NCI-H2107 treated with DMSO at 0.1 percent for 48 hours (cell line): ENCODE measurements around the gene TCP11L2.

Source experiments
- DNase-seq: peaks from one replicate; lab custom pipeline; 2025; ENCODE audit not compliant: unreplicated experiment; lab: John Stamatoyannopoulos, UW

Gene TCP11L2

GRCh38 chr12:106302401-106303201 lies at the start of gene TCP11L2:
Gene TCP11L2, plus strand, starts transcription at chr12:106302733. Its CDS starts 8,343 bp downstream, at chr12:106311076.
- peak; percentile 64 for DNase-seq

- DNase-seq = peak; percentile 45
These were observed 47.8 kb upstream of the TCP11L2 start for GRCh38 chr12:106254724-106255123.

- DNase-seq = no peak
These were observed 47.0 kb upstream of the TCP11L2 start for GRCh38 chr12:106255493-106255892.

GRCh38 chr12:106255952-106256351 lies 46.6 kb upstream of the TCP11L2 start:
- no peak for DNase-seq

- DNase-seq = no peak
These were observed 46.0 kb upstream of the TCP11L2 start for GRCh38 chr12:106256524-106256923.

- DNase-seq = no peak
These were observed 44.3 kb upstream of the TCP11L2 start for GRCh38 chr12:106258226-106258625.

- no peak for DNase-seq
These were observed 43.6 kb upstream of the TCP11L2 start for GRCh38 chr12:106258935-106259334.

- no peak for DNase-seq
These were observed 37.4 kb upstream of the TCP11L2 start for GRCh38 chr12:106265116-106265515.

- DNase-seq = no peak
These were observed 35.0 kb upstream of the TCP11L2 start for GRCh38 chr12:106267535-106267934.

- DNase-seq = no peak
These were observed 33.3 kb upstream of the TCP11L2 start for GRCh38 chr12:106269150-106269771.

- DNase-seq = no peak
These were observed 30.7 kb upstream of the TCP11L2 start for GRCh38 chr12:106271575-106272505.

GRCh38 chr12:106273491-106273890 lies 29.0 kb upstream of the TCP11L2 start:
- DNase-seq = no peak

GRCh38 chr12:106274012-106274411 lies 28.5 kb upstream of the TCP11L2 start:
- no peak for DNase-seq

- DNase-seq = no peak
These were observed 27.9 kb upstream of the TCP11L2 start for GRCh38 chr12:106274575-106275121.

- no peak for DNase-seq
These were observed 27.1 kb upstream of the TCP11L2 start for GRCh38 chr12:106275458-106275857.

GRCh38 chr12:106276032-106276740 lies 26.3 kb upstream of the TCP11L2 start:
- no peak for DNase-seq

- DNase-seq = no peak
These were observed 22.4 kb upstream of the TCP11L2 start for GRCh38 chr12:106280106-106280505.

GRCh38 chr12:106281056-106281782 lies 21.3 kb upstream of the TCP11L2 start:
- no peak for DNase-seq

GRCh38 chr12:106281804-106282203 lies 20.7 kb upstream of the TCP11L2 start:
- DNase-seq = no peak
